NB4 (cell line): Measurements from ENCODE around the gene SLC7A8.

ENCODE experiments used
- CTCF ChIP-seq: IDR thresholded peaks from one replicate; pipeline ENCODE4 v1.5.1; 2012; ENCODE audit warnings: low read depth, low read length
- MAX ChIP-seq: IDR thresholded peaks from 2 replicates; pipeline ENCODE4 v1.6.1; 2011; ENCODE audit warnings: low read depth, low read length
- MYC ChIP-seq: IDR thresholded peaks from 2 replicates; pipeline ENCODE4 v1.6.1; 2011; ENCODE audit warnings: low read depth, low read length
- POLR2A ChIP-seq: IDR thresholded peaks from 2 replicates; pipeline ENCODE4 v1.6.1; 2011; ENCODE audit warnings: mild to moderate bottlenecking; ENCODE audit not compliant: insufficient read length; ENCODE audit errors: extremely low read depth

GRCh38 chr14:23130871-23131270, 52.6 kb downstream of the SLC7A8 start:
- TF ChIP-seq CTCF: no peak
- no peak for TF ChIP-seq POLR2A
- TF ChIP-seq MAX: no peak
- no peak for TF ChIP-seq MYC
